WTC11 (cell line): ENCODE data around the gene PGP.

ENCODE experiments used
- CTCF ChIP-seq: fragments of 200-600 bp; IDR thresholded peaks from 2 replicates; pipeline ENCODE4 v1.8.0; 2022; ENCODE audit warnings: antibody characterized with exemption
- ESRRA ChIP-seq: sonication (generic); formaldehyde crosslinking; IDR thresholded peaks from 2 replicates; pipeline ENCODE4 v1.8.1; 2022; ENCODE audit warnings: mild to moderate bottlenecking, missing genetic modification reagents, borderline replicate concordance
- JAZF1 ChIP-seq: fragments of 250-450 bp; sonication (Bioruptor Pico); IDR thresholded peaks from 2 replicates; pipeline ENCODE4 v1.9.0; 2021; ENCODE audit warnings: moderate library complexity, mild to moderate bottlenecking, inconsistent platforms
- TCF7 ChIP-seq: sonication (generic); formaldehyde crosslinking; IDR thresholded peaks from 2 replicates; pipeline ENCODE4 v1.8.0; 2022; ENCODE audit warnings: mild to moderate bottlenecking, low read depth, missing genetic modification reagents, moderate library complexity

- TF ChIP-seq JAZF1 (CRISPR knock-in tag) = no peak
- TF ChIP-seq ESRRA (CRISPR knock-in tag) = peak; percentile 31; the same call in 1 of the 2 replicates
- 0 out of 2 replicates have a peak, but pooled peaks have one; percentile 33 for TF ChIP-seq CTCF
- TF ChIP-seq TCF7 = no peak
These were observed 19.8 kb downstream of the PGP start for GRCh38 chr16:2194852-2195321.
